K562 (cell line): ENCODE data around the gene WWOX. TPM values are rescaled to one million over a fixed set of nuclear protein-coding genes. Genes with fewer than 3 reads are reported as not detected.
A peak's percentile ranks its signal among the peaks of the same experiment; 100 is the strongest.

ENCODE experiments used
- ATAC-seq: fragments of 200-7000 bp; cut with Tn5 transposase; 3 replicates; pipeline ENCODE4 v1.9.1; 2020; ENCODE audit warnings: moderate library complexity
- BruUV-seq: library from RNA; stranded (reverse); fragments of 400-500 nt; replicated peaks from 2 replicates; lab custom pipeline; 2021; lab: Mats Ljungman, UMichigan
- CTCF ChIA-PET: fragments of 300-600 bp; formaldehyde crosslinking; extraction: SDS; loops from one replicate; lab custom pipeline; 2021; ENCODE audit warnings: low intra/inter-chr PET ratio; lab: Yijun Ruan, JAX
- POLR2A ChIA-PET: fragments of 300-600, 350-650 bp; sonication (Branson Sonifier 250); formaldehyde crosslinking; extraction: SDS; loops from one replicate; lab custom pipeline; 2021; ENCODE audit warnings: antibody characterized with exemption, inconsistent platforms; lab: Yijun Ruan, JAX
- DNase-seq, 4 experiments: peaks; one replicate each; pipeline versions ENCODE4 v3.0.0 to v3.0.0-alpha.2; 2011 to 2018; ENCODE audit warnings: low spot score in 3 of 4, mixed read lengths in 3 of 4; ENCODE audit errors: extremely low read depth in 1 of 4
- FAIRE-seq: peaks from 2 replicates; lab custom pipeline; 2011; peaks lifted over from hg19 to GRCh38; lab: Jason Lieb, UNC
- H2AFZ ChIP-seq: 2 replicates; pipeline ENCODE4 v1.6.0; 2011; ENCODE audit warnings: low read depth, low read length, control low read depth, inconsistent platforms
- H3K27ac ChIP-seq: fragments of 200-600 bp; 3 replicates; pipeline ENCODE4 v1.8.0; 2011; ENCODE audit warnings: low read depth, mild to moderate bottlenecking, control low read depth, inconsistent platforms, low read length, moderate library complexity, mixed read lengths; ENCODE audit errors: extremely low read depth
- H3K27me3 ChIP-seq, 2 experiments: fragments of 300-600 bp in 1 of 2; 2 replicates in 1 of 2; 3 replicates in 1 of 2; pipeline versions ENCODE4 v1.6.0 to v1.8.0; 2011; ENCODE audit warnings: inconsistent platforms in 2 of 2, low read length in 2 of 2, mild to moderate bottlenecking in 1 of 2, mixed read lengths in 1 of 2, moderate library complexity in 1 of 2; ENCODE audit not compliant: control insufficient read depth in 2 of 2, insufficient read depth in 2 of 2
- H3K36me3 ChIP-seq: fragments of 300-600 bp; 3 replicates; pipeline ENCODE4 v1.8.0; 2011; ENCODE audit warnings: mild to moderate bottlenecking, low read length, inconsistent platforms; ENCODE audit not compliant: control insufficient read depth, insufficient read depth
- H3K4me1 ChIP-seq, 2 experiments: fragments of 200-600 bp in 1 of 2; replicated peaks in 1 of 2; 2 replicates in 1 of 2; 3 replicates in 1 of 2; pipeline versions ENCODE4 v1.5.1 to v1.8.0; 2011; ENCODE audit warnings: inconsistent platforms in 2 of 2, low read length in 2 of 2, mild to moderate bottlenecking in 1 of 2, mixed read lengths in 1 of 2, moderate library complexity in 1 of 2; ENCODE audit not compliant: control insufficient read depth in 2 of 2, insufficient read depth in 2 of 2
- H3K4me2 ChIP-seq: 2 replicates; pipeline ENCODE4 v1.6.1; 2011; ENCODE audit warnings: low read length, control low read depth, inconsistent platforms, mixed read lengths; ENCODE audit not compliant: insufficient read depth
- H3K4me3 ChIP-seq: fragments of 200-600 bp; sonication (generic), shearing (Covaris generic); 2 replicates; pipeline ENCODE4 v1.5.1; 2016; ENCODE audit warnings: control low read depth, inconsistent platforms
- H3K79me2 ChIP-seq: fragments of 200-600 bp; 3 replicates; pipeline ENCODE4 v1.8.0; 2011; ENCODE audit warnings: low read length, inconsistent platforms; ENCODE audit not compliant: control insufficient read depth, insufficient read depth
- H3K9ac ChIP-seq, 2 experiments: 2 replicates each; pipeline versions ENCODE4 v1.6.0 to v1.6.1; 2011; ENCODE audit warnings: low read depth in 2 of 2, low read length in 2 of 2, control low read depth in 1 of 2, inconsistent platforms in 1 of 2, mild to moderate bottlenecking in 1 of 2, mixed read lengths in 1 of 2; ENCODE audit not compliant: insufficient read depth in 1 of 2
- H3K9me1 ChIP-seq: one replicate; pipeline ENCODE4 v1.6.0; 2011; ENCODE audit warnings: inconsistent platforms, mild to moderate bottlenecking, low read length, moderate library complexity; ENCODE audit not compliant: control insufficient read depth, insufficient read depth
- H3K9me3 ChIP-seq: replicated peaks from 2 replicates; pipeline ENCODE4 v1.5.1; 2011; ENCODE audit warnings: low read depth, low read length, inconsistent platforms; ENCODE audit not compliant: control insufficient read depth, insufficient read depth
- H4K20me1 ChIP-seq: replicated peaks from 2 replicates; pipeline ENCODE4 v1.6.1; 2011; ENCODE audit warnings: low read length, inconsistent platforms, mixed read lengths; ENCODE audit not compliant: control insufficient read depth, insufficient read depth
- ATF1 ChIP-seq, 2 experiments: fragments of 450-650 bp in 1 of 2; IDR thresholded peaks; 2 replicates each; pipeline ENCODE4 v1.6.1; 2016; ENCODE audit warnings: missing compliant biosample characterization in 1 of 2, missing genetic modification characterization in 1 of 2
- C11orf30 ChIP-seq: fragments of 450-650 bp; IDR thresholded peaks from 2 replicates; pipeline ENCODE4 v1.6.1; 2016; ENCODE audit warnings: low read depth, mild to moderate bottlenecking
- CREM ChIP-seq: IDR thresholded peaks from 2 replicates; pipeline ENCODE4 v1.6.1; 2014; ENCODE audit warnings: antibody characterized with exemption, low read depth
- GTF2B ChIP-seq: IDR thresholded peaks from 2 replicates; pipeline ENCODE4 v1.6.1; 2011; ENCODE audit not compliant: insufficient read length; ENCODE audit errors: extremely low read depth
- MAFG ChIP-seq: fragments of 450-650 bp; conservative IDR thresholded peaks from 2 replicates; pipeline ENCODE4 v1.6.1; 2016; ENCODE audit warnings: missing genetic modification characterization, missing compliant biosample characterization
- PCBP1 ChIP-seq: fragments of 200-400 bp; formaldehyde crosslinking; IDR thresholded peaks from 2 replicates; pipeline ENCODE4 v1.6.1; 2018; ENCODE audit warnings: mild to moderate bottlenecking, low read depth, low read length; ENCODE audit not compliant: poor library complexity, severe bottlenecking
- ZFPM2 ChIP-seq: fragments of 250-450 bp; sonication (Bioruptor Pico); IDR thresholded peaks from 2 replicates; pipeline ENCODE4 v1.5.1; 2022; ENCODE audit warnings: mild to moderate bottlenecking
- ZNF316 ChIP-seq: fragments of 450-650 bp; IDR thresholded peaks from 2 replicates; pipeline ENCODE4 v1.6.1; 2016
- WGBS: fragments of 100-300 bp; shearing (Covaris generic); methylation state at CpG from one replicate; pipeline ENCODE4 v1.1.6; 2016; ENCODE audit warnings: low coverage, mixed read lengths; ENCODE audit not compliant: insufficient coverage; ENCODE audit errors: missing lambda C conversion rate; 5-methylcytosine and 5-hydroxymethylcytosine counted together
- in situ Hi-C: fragments of 300-500 bp; cut with MboI; formaldehyde crosslinking; loops from 4 replicates; pipeline ENCODE4 v1.15.0; 2018; ENCODE audit warnings: inconsistent platforms, mixed read lengths
- intact Hi-C: fragments of 100-400 bp; cut with micrococcal nuclease; formaldehyde crosslinking; loops from 2 replicates; pipeline ENCODE4 v1.14.2; 2022
- polyA plus RNA-seq, 8 experiments: library from polyadenylated mRNA; depleted of rRNA in 4 of 8; stranded (reverse) in 5 of 8; unstranded in 3 of 8; fragments of >200 nt; fragmentation: Nextera tagmentation in 2 of 8; fragmentation: Illumina TruSeq in 1 of 8; extraction: Ambion mirVana in 2 of 8; extraction: Trizol in 1 of 8; gene quantifications; 2 replicates each; pipeline versions ENCODE4 v1.2.1 to v1.2.3, GENCODE V29; 2011 to 2014; ENCODE audit warnings: inconsistent platforms in 1 of 8, missing spikeins in 1 of 8
- total RNA-seq, 7 experiments: library from RNA; depleted of rRNA in 6 of 7; stranded (reverse); fragments of >200 nt in 6 of 7; fragmentation: Illumina TruSeq in 2 of 7; extraction: Trizol in 2 of 7; gene quantifications; 2 replicates each; pipeline versions ENCODE4 v1.2.1 to v1.2.3, GENCODE V29; 2011 to 2021; ENCODE audit warnings: low replicate concordance in 1 of 7

Gene WWOX
- total and polyA plus RNA-seq, 9 of the 15 experiments (the other 6 are each of a cell fraction or from before 2014, with no cell fraction given) = 1.6 to 22.7 (median 8.1) TPM

GRCh38 chr16:78579020-78579419 is 479.6 kb downstream of the WWOX start:
- CTCF ChIA-PET = no interaction called here
- no peaks in the 10 kb centered on the region for H3K9me1 ChIP-seq
- FAIRE-seq (no peak), DNase-seq (no peak), ATAC-seq (no peak)
- no peaks in the 10 kb centered on the region for H4K20me1 ChIP-seq
- no peak overlapping the region for H3K9ac ChIP-seq
- 0% methylated on average over 7 of the region's 7 CpGs for WGBS
- H3K36me3 ChIP-seq = no peaks in the 10 kb centered on the region
- H3K27ac ChIP-seq = no peak overlapping the region
- H3K79me2 ChIP-seq = no peaks in the 10 kb centered on the region
- in situ Hi-C loops (no loop called here), intact Hi-C loops (no loop called here)
- H3K4me2 ChIP-seq = no peak overlapping the region
- TF ChIP-seq MAFG (tag) = peak; percentile 23; the same call in 1 of the 2 replicates
- TF ChIP-seq ATF1 (CRISPR knock-in tag; IDR thresholded peaks at IDR 0.05) = no peak
- TF ChIP-seq ATF1 (tag; IDR thresholded peaks at IDR 0.05) = peak; percentile 61
- no peak for TF ChIP-seq C11orf30
- no peak for TF ChIP-seq ZFPM2 (CRISPR knock-in tag)
- peak; percentile 61 for TF ChIP-seq ZNF316
- TF ChIP-seq CREM = 0 out of 2 replicates have a peak, but pooled peaks have one; percentile 12
- TF ChIP-seq PCBP1 = no peak
- H3K4me1 ChIP-seq = no peaks in the 10 kb centered on the region
- H3K9me3 ChIP-seq = no peaks in the 10 kb centered on the region
- no peak overlapping the region for H3K4me3 ChIP-seq
- no peak overlapping the region for H2AFZ ChIP-seq
- no TSS peak for BruUV-seq
- H3K27me3 ChIP-seq = peaks cover 2 to 4% of the 10 kb centered on the region in 2 experiments; a peak in 2 of 5 replicates
- POLR2A ChIA-PET = no interaction called here

- ChIA-PET POLR2A (no interaction called here), CTCF (no interaction called here)
- 0% methylated on average over 3 of the region's 3 CpGs for WGBS
- BruUV-seq = no TSS peak
- H3K4me3 ChIP-seq = no peak overlapping the region
- H3K36me3 ChIP-seq = no peaks in the 10 kb centered on the region
- no peak for DNase-seq
- no peak for ATAC-seq
- H3K9me1 ChIP-seq = no peaks in the 10 kb centered on the region
- no peaks in the 10 kb centered on the region for H3K79me2 ChIP-seq
- no peak for FAIRE-seq
- H3K27ac ChIP-seq = no peak overlapping the region
- in situ Hi-C loops = no loop called here
- intact Hi-C loops = no loop called here
- no peaks in the 10 kb centered on the region for H4K20me1 ChIP-seq
- H3K4me2 ChIP-seq = no peak overlapping the region
- H3K9ac ChIP-seq = no peak overlapping the region
- TF ChIP-seq GTF2B = no peak
- no peaks in the 10 kb centered on the region for H3K9me3 ChIP-seq
- H2AFZ ChIP-seq = no peak overlapping the region
- no peaks in the 10 kb centered on the region for H3K4me1 ChIP-seq
- H3K27me3 ChIP-seq = peaks cover 2 to 4% of the 10 kb centered on the region in 2 experiments; a peak in 2 of 5 replicates
Observed at GRCh38 chr16:78583441-78583840, 484.0 kb downstream of the WWOX start.
